Fibroblast of skin of abdomen (primary cell): ENCODE measurements around the gene SLC22A7.
"Not testable (repeated sequence)": the region's sequence is repeated elsewhere in the genome, so short reads cannot be mapped to it uniquely, and the experiment has no call there.

Experiments used
- DNase-seq: peaks from one replicate; pipeline ENCODE4 v3.0.0-alpha.2; 2013

SLC22A7 gene

DNA sequence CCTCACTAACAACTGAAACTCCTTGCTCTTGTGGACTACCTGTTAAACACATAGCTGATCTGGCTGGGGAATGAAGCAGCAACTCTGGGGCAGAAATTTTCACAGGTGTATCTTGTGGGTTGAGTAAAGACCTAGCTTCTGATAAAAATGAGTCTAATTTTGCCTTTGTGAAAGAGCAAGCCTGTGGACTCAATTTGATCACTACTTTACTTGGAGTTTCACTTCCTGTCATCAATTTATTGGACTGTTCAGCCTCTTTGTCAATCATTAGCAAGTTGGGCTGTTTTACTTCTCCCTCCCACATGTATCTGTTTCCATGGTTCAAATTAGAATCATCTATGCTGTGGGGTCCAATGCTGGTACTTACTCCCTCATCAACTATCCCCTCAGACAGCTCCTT, 40.2 kb downstream of the SLC22A7 start:
- no peak for DNase-seq

DNA sequence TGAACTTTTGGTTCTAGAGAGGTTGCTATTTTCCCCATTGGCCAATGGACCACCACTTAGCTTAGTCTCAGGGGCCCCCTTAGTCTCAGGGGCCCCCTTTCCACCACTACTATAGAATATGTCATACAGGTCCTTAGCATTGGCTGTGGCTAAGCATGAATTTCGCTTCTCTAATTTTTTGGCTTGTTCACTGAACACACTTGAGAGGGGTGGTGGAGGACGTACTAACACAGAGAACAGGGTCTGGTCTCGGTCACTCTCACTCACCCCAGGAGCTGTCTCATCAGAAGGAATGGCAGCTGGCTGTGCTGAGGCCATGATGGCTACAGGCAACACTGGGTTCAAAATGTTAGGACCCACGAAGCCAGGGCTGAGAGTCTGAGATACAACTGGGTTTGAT, 41.1 kb downstream of the SLC22A7 start:
- DNase-seq: no peak

DNA sequence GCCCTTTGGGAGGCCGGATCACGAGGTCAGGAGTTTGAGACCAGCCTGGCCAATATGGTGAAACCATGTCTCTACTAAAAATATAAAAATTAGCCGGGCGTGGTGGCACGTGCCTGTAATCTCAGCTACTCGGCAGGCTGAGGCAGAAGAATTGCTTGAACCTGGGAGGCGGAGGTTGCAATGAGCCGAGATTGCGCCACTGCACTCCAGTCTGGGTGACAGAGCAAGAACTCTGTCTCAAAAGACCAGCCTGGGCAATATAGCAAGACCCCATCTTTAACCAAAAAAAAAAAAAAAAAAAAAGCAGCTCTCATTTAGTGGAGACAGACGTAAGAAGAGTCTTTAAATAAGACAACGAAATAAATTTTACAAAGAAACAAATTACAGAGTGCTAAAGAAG, 48.2 kb downstream of the SLC22A7 start:
- not testable (repeated sequence) for DNase-seq

DNA sequence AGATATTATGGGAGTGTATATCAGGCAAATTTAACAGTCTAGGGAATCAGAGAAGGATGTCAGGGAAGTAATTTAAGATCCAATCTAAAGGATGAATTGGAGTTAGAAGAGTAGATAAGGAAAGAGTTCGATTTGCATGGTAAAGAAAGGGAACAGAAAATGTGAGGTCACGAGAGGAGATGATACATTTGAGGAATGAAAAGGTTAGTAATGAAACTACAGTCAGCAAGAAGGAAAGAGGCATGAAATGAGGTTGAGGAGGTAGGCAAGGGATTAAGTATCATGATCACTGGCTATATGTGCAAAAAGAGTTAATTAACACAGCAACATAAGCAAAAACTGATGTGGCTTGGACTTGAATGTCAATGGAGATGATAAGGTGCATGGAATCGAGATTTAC, 49.0 kb downstream of the SLC22A7 start:
- no peak for DNase-seq

DNA sequence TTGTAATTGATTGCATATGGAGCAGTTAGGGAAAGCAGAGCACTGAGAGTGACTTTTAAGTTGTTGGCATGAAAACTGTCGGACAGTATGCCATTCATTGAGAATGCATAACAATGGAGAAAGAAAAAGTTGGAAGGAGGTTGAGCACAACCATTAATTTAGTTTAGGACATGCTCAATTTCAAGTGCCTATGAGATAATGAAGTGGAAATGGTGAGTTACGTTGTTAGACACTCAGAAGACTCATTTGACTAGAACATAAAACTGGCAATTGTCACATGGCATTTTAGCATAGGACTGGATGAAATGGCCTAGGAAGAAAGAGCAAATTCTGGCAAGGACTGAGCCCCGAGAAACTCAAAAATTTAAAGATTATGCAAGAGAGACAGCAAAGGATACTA, 49.4 kb downstream of the SLC22A7 start:
- DNase-seq: no peak

DNA sequence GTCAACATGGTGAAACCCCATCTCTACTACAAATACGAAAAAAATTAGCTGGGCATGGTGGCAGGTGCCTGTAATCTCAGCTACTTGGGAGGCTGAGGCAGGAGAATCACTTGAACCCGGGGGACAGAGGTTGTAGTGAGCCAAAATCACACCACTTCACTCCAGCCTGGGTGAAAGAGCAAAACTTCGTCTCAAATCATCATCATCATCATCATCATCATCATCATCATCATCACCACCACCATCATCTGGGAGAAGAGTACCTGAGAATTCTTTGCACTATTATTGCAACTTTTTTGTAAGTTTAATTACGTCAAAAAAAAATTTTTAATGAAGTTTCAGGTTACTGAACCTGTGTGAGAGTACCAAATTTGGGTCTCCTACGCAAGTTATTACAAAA, 53.9 kb downstream of the SLC22A7 start:
- DNase-seq: not testable (repeated sequence)
